ENCODE data around the gene TRAPPC5.

TRAPPC5 gene

GRCh38 chr19:7701049-7701653 is 20.5 kb downstream of the TRAPPC5 start:
- DNase-seq (ENCODE audit: low spot score) = no peak

DNA sequence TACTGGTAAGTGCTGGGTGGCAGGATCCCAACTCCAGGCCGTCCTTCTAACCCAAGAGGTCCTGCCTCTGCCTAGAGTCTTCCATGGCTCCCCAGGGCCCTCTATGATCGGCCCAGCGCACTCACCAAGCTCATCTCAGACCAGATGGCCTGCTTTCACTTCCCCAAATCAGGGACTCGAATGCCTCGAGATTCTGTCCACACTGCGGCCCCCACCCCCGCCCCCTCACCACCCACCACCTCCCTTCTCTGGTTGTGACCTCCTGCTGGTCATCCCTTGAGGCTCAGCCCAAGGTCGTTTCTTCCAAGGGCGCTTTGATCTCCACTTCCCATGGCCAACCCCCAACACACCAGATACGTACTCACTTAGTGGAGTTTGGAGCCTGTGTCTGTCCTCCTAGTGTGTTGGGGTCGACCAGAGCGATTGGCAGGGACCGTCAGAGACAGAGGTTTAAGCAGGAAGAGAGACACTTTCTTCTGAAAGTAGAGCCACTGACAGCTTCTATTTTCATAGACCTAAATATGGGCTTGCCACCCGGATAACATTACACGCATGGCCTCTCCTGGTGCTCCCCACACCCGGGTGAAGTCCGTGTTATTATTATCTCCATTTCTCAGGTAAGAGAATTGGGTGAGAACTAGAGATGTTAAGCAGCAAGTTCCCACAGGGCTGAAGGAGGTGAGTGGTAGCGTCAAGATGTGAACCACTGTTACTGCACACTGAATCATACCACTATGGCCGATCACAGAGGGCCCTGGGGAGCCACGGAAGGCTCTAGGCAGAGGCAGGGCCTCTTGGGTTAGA is 21.2 kb downstream of the TRAPPC5 start, which contains the start of gene FCER2:
Gene FCER2, minus strand, starts transcription at position 478 of the 804 bp plus-strand sequence. CDS start 2,371 bp downstream, outside the sequence.
- no peak for DNase-seq (ENCODE audit: low spot score)

- DNase-seq (ENCODE audit: low spot score) = no peak
Observed at GRCh38 chr19:7703332-7703731, 22.7 kb downstream of the TRAPPC5 start.

DNA sequence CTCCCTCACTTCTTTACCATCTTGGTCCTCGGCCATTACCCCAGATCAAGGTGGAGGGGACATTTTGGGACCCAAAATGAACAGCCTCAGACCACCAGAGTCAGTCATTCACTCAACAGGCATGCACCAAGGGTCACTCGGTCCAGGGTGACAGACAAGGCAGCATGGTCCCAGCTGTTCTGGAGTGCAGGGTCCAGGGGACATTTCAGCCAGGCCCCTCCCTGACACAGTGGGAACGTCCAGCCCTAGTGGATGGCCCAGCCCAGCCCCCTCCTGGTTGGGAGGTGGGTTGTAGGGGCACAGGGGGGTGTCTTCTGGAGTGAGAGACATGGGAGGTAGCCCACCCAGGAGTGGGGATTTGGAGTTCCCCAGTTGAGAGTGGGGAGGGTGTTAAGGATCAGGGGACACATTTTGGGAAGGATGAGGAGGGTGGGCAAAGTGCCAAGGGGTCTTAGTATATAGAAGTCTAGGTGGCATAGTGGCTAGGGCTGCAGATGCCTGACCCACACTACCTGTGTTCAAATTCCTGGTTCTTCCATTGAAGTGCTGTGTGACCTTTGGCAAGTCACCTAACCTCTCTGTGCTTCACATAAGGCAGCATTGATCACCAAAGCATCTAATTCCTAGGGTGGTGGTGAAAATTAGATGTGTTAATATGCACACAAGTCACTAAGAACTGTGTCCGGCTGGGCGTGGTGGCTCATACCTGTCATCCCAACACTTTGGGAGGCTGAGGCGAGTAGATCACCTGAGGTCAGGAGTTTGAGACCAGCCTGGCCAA is 23.8 kb downstream of the TRAPPC5 start:
- no peak for DNase-seq (ENCODE audit: low spot score)

GRCh38 chr19:7705387-7706187 is 25.0 kb downstream of the TRAPPC5 start:
- no peak for DNase-seq (ENCODE audit: low spot score)

GRCh38 chr19:7706188-7706954 is 25.7 kb downstream of the TRAPPC5 start:
- DNase-seq (ENCODE audit: low spot score) = no peak

DNA sequence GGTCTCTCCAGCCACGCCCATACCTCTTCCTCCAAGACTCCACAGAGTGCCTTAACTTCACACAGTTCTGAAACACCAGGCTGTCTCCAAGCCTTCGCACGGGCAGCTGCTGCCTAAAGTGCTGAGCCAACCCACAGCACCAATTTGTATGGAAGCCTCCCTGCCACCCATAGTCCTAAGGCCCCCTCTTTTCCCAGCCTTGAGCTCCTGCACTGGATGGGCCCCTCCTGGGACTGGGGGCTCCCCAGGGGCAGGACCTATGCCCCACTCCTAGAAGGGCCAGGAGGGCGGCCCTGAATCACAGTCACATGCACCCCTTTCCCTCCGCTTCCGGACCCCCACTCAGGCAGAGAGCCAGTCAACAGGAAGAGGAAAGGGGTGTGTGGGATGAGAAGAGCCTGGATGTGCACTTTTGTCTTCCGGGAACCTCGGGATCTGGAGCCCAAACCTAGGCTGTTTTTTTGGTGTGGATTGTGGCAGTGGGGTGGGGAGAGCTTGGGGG is 26.4 kb downstream of the TRAPPC5 start:
- DNase-seq (ENCODE audit: low spot score) = no peak

- no peak for DNase-seq (ENCODE audit: low spot score)
Observed at GRCh38 chr19:7709932-7710460, 29.4 kb downstream of the TRAPPC5 start.

DNA sequence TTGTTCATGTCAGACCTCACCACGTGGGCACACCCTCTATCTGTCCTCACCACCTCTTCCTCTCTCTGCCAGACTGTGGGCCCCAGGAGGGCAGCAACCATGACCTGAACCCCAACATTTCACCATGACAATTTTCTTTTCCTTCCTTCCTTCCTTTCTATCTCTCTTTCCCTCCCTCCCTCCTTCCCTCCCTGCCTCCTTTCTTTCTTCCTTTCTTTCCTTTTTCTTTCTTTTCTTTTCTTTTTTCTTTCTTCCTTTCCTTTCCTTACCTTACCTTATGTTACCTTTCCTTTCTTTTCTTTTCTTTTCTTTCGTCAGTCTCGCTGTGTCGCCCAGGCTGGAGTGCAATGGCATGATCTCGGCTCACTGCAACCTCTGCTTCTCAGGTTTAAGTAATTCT is 30.0 kb downstream of the TRAPPC5 start:
- DNase-seq (ENCODE audit: low spot score) = no peak

GRCh38 chr19:7715671-7716070 is 35.0 kb downstream of the TRAPPC5 start:
- no peak for DNase-seq (ENCODE audit: low spot score)

GRCh38 chr19:7716762-7717161 is 36.1 kb downstream of the TRAPPC5 start:
- DNase-seq (ENCODE audit: low spot score) = no peak

- no peak for DNase-seq (ENCODE audit: low spot score)
Observed at GRCh38 chr19:7718668-7719067, 38.0 kb downstream of the TRAPPC5 start.

GRCh38 chr19:7720351-7720750 is 39.7 kb downstream of the TRAPPC5 start:
- no peak for DNase-seq (ENCODE audit: low spot score)

DNA sequence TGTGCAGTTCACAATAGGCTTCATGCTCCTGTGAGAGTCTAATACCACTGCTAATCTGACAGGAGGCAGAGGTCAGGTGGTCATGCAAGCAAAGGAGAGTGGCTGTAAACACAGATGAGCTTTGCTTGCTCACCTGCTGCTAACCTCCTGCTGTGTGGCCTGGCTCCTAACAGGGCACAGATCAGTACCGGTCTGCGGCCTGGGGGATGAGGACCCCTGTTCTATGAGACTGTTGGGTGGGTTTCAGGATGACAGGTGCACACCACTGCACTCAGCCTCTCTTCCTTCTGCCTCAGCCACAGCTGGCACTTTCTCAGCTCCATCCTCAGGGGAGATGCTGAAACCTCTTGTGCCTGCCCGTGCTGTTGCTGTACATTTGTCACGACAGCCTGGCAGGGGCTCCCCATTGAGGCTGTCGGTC is 41.6 kb downstream of the TRAPPC5 start:
- DNase-seq (ENCODE audit: low spot score) = no peak

DNA sequence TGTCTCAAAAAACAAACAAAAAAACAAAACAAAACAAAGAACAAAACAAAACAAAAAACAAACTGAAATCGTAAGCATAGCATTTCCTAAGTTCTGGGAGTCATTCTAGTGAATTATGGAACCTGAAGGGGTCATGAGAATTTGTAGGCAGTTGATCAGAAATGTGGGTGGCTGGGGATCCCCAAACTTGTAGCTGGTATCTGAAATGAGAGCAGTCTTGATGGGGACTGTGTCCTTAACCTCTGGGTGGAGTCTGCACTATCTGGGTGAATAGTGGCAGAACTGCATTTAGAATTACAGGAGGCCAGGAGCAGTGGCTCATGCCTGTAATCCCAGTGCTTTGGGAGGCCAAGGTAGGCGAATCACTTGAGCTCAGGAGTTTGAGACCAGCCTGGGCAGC is 45.2 kb downstream of the TRAPPC5 start:
- no peak for DNase-seq (ENCODE audit: low spot score)

DNA sequence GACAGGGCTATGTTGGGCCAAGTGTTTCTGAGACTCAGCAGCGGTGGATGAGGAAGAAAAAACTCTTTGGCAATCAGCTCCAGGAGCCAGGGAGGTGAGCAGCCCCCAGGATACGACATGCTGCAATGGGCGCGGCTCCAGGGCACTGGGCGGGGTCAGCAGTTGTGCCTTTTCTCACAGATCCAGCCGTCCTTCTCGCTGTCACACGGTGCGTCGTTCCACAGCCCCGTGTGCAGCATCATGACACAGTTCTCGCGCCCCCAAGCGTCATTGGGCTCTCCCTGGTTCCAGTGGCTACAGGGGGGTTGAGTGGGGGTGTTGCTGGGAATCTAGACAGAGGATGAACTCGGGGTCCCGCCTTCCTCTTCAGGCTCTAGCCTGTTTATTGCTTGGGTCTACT is 48.6 kb downstream of the TRAPPC5 start:
- no peak for DNase-seq (ENCODE audit: low spot score)

DNA sequence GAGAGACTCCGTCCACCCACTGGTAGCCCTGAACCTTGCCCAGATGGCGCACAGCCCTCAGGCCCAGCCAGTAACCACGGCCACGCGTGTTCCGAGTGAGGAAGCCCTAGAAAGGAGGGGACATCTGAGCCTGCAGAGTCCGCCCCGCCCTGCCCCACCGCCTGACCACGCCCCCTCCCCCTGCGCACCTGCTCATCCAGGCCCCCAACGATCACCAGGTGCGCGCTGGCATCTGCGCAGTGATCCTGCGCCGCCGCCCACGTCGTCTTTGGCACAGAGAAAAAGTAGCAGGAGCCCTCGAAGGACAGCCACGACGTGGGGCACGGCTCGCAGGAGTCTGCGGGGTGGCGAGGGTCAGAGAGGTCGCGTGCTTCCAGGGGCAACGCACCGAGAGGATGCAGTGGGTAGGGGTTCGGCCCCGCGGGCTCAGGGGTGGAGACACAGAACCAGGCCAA is 49.2 kb downstream of the TRAPPC5 start:
- no peak for DNase-seq (ENCODE audit: low spot score)

DNA sequence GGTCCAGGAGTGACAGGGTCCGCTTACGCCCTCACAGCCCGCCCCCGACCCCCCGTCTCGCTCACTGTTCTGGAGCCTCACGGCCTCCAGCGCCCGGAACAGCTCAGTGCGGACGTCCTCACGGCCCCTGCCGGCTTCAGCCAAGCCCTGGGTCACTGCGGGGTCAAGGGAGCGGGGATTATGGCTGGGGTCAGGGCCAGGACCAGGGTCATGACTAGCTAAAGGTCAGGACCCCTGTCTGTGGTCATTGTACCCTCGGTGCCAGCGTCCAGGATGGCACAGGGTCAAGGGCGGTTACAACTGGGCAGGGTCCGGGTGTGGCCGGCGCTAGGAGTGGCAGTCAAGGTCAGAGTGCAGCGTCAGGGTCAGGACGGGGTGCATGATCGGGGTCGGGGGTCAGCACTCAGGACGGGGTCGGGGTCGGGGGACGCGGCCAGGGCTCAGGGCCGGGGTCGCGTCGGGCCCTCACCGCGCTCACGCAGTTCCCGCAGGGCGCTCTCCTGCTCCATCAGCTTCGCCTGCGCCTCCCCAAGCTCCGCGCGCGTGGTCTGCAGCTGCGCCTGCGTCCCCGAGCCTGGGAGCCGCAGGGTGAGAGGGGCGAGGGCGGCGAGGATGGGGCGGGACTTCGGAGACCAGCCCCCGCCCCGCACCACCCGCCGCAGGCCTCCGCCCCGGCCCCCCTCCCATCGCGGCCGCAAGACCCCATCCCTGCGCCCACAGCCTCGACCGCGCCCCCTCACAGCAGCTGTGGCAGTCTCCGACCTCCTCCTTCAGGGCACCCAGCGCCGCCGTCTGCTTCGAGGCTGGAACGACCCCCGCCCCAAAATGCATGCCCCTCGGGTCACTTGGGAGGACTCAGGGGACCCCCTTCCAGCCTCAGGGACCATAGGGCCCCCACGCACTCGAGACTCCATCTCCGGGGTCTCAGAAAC is 49.9 kb downstream of the TRAPPC5 start:
- DNase-seq (ENCODE audit: low spot score) = no peak

DNA sequence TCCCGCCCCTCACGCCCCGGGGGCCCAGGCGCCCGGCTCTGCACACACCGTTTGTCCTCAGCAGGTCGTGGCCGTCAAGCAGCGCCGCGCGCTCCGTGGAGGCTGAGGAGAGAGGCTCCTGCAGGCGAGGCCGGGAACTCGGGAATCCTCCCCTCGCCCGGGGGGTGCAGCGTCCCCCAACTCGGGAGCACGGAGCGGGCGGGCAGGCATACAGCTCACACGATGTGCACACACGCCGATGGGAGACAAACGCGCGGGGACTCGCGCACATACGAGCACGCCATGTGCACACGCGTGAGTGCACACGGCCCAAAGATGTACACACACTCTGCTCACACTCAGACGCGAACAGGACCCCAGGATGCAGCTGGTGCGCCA is 50.6 kb downstream of the TRAPPC5 start:
- DNase-seq (ENCODE audit: low spot score) = no peak

GRCh38 chr19:7731615-7732014 is 51.0 kb downstream of the TRAPPC5 start:
- DNase-seq (ENCODE audit: low spot score) = no peak
